Stimulated activated naive CD4-positive, alpha-beta T cell (primary cell): ENCODE measurements around the gene FBXO15.

Experiments used
- DNase-seq, 6 experiments: peaks; one replicate each; lab custom pipeline; 2025; lab: John Stamatoyannopoulos, UW

FBXO15 gene

GRCh38 chr18:74147779-74148542 is at the start of gene FBXO15, which contains the start of gene TIMM21:
FBXO15 (minus strand) TSS chr18:74147834; CDS start chr18:74147785, 49 bp downstream.
TIMM21 (plus strand) TSS chr18:74148523; CDS start chr18:74148809, 286 bp downstream.
- peak; percentile 92 to 97 (median 94) for DNase-seq

GRCh38 chr18:74196220-74197119 is 48.8 kb upstream of the FBXO15 start:
- DNase-seq = peak; percentile 3 to 84 (median 48)

- DNase-seq = no peak
Measured at GRCh38 chr18:74194691-74195090, 47.1 kb upstream of the FBXO15 start.

GRCh38 chr18:74191577-74191976 is 43.9 kb upstream of the FBXO15 start:
- no peak for DNase-seq

- no peak for DNase-seq
Measured at GRCh38 chr18:74190086-74190485, 42.5 kb upstream of the FBXO15 start.

- DNase-seq = no peak
Measured at GRCh38 chr18:74186661-74187060, 39.0 kb upstream of the FBXO15 start.

GRCh38 chr18:74185860-74186259 is 38.2 kb upstream of the FBXO15 start:
- DNase-seq = no peak

- no peak for DNase-seq
Measured at GRCh38 chr18:74184875-74185274, 37.2 kb upstream of the FBXO15 start.

GRCh38 chr18:74183130-74183529 is 35.5 kb upstream of the FBXO15 start:
- DNase-seq = no peak

- no peak for DNase-seq
Measured at GRCh38 chr18:74182335-74182734, 34.7 kb upstream of the FBXO15 start.

- DNase-seq = no peak
Measured at GRCh38 chr18:74179623-74180199, 32.1 kb upstream of the FBXO15 start.

GRCh38 chr18:74178884-74179283 is 31.2 kb upstream of the FBXO15 start:
- DNase-seq = no peak

GRCh38 chr18:74175658-74176057 is 28.0 kb upstream of the FBXO15 start:
- DNase-seq = no peak

- no peak for DNase-seq
Measured at GRCh38 chr18:74173434-74173750, 25.8 kb upstream of the FBXO15 start.

GRCh38 chr18:74172697-74173433 is 25.2 kb upstream of the FBXO15 start:
- DNase-seq = no peak

GRCh38 chr18:74171910-74172606 is 24.4 kb upstream of the FBXO15 start:
- no peak for DNase-seq

GRCh38 chr18:74166386-74166785 is 18.8 kb upstream of the FBXO15 start:
- DNase-seq = no peak

GRCh38 chr18:74163019-74163660 is 15.5 kb upstream of the FBXO15 start:
- DNase-seq = no peak

GRCh38 chr18:74155276-74155675 is 7.6 kb upstream of the FBXO15 start:
- DNase-seq = no peak

- DNase-seq = no peak
Measured at GRCh38 chr18:74154716-74155115, 7.1 kb upstream of the FBXO15 start.

- DNase-seq = no peak
Measured at GRCh38 chr18:74153793-74154192, 6.2 kb upstream of the FBXO15 start.
